Hepatocyte (in vitro differentiated cells): ENCODE measurements around the gene RNF166.

Experiments
- CTCF ChIP-seq: fragments of 200-600 bp; sonication (generic); IDR thresholded peaks from 2 replicates; pipeline ENCODE4 v1.5.1; 2016; ENCODE audit warnings: antibody characterized with exemption, mild to moderate bottlenecking; ENCODE audit not compliant: poor library complexity
- EZH2 ChIP-seq: fragments of 200-600 bp; sonication (generic); IDR thresholded peaks from 2 replicates; pipeline ENCODE4 v1.6.1; 2016; ENCODE audit warnings: antibody characterized with exemption, mild to moderate bottlenecking, borderline replicate concordance

- TF ChIP-seq CTCF, result peak; percentile 30
- TF ChIP-seq EZH2, result no peak
These were observed 8.2 kb downstream of the RNF166 start for GRCh38 chr16:88697831-88698615.
